CD14-positive monocyte (primary cell): Measurements from ENCODE around the gene SLC4A3. TPM values are rescaled to one million over a fixed set of nuclear protein-coding genes. Genes with fewer than 3 reads are reported as not detected.

Experiments used
- DNase-seq, 3 donors: peaks; one replicate each; pipeline ENCODE4 v3.0.0-alpha.2; 2011 to 2022
- H2AFZ ChIP-seq: 2 replicates; pipeline ENCODE4 v1.6.0; 2012; ENCODE audit warnings: mild to moderate bottlenecking, low read depth, low read length, inconsistent platforms; ENCODE audit not compliant: insufficient read depth, poor library complexity, severe bottlenecking
- H3K27ac ChIP-seq, 2 donors: 1 replicate in 1 of 2; 2 replicates in 1 of 2; pipeline ENCODE4 v1.5.1; 2012 to 2013; ENCODE audit warnings: low read length in 2 of 2, control low read depth in 1 of 2, inconsistent platforms in 1 of 2, low read depth in 1 of 2, mild to moderate bottlenecking in 1 of 2
- H3K27me3 ChIP-seq, 2 donors: one replicate each; pipeline versions ENCODE4 v1.6.0 to v1.6.1; 2011 to 2013; ENCODE audit warnings: low read length in 2 of 2; ENCODE audit not compliant: control insufficient read depth in 2 of 2, insufficient read depth in 2 of 2
- H3K36me3 ChIP-seq, 2 donors: replicated peaks in 1 of 2; 1 replicate in 1 of 2; 2 replicates in 1 of 2; pipeline versions ENCODE4 v1.5.1 to v1.6.1; 2012 to 2013; ENCODE audit warnings: low read length in 2 of 2, control low read depth in 1 of 2, inconsistent platforms in 1 of 2, mild to moderate bottlenecking in 1 of 2; ENCODE audit not compliant: insufficient read depth in 2 of 2, control insufficient read depth in 1 of 2
- H3K4me1 ChIP-seq, 2 donors: 1 replicate in 1 of 2; 2 replicates in 1 of 2; pipeline versions ENCODE4 v1.5.1 to v1.6.1; 2012 to 2013; ENCODE audit warnings: low read length in 2 of 2, control low read depth in 1 of 2, inconsistent platforms in 1 of 2, mild to moderate bottlenecking in 1 of 2, moderate library complexity in 1 of 2; ENCODE audit not compliant: insufficient read depth in 2 of 2, control insufficient read depth in 1 of 2
- H3K4me2 ChIP-seq: replicated peaks from 2 replicates; pipeline ENCODE3; 2012; ENCODE audit warnings: low read length, moderate library complexity, mild to moderate bottlenecking; ENCODE audit not compliant: poor library complexity, severe bottlenecking; ENCODE audit errors: extremely low read depth
- H3K4me3 ChIP-seq, 3 experiments: fragments of 200-600 bp in 1 of 3; sonication (generic) in 1 of 3; replicated peaks in 1 of 3; 1 replicate in 2 of 3; 2 replicates in 1 of 3; pipeline ENCODE4 v1.5.1; 2011 to 2013; ENCODE audit warnings: low read length in 3 of 3, mild to moderate bottlenecking in 3 of 3, control low read depth in 2 of 3, low read depth in 2 of 3, inconsistent platforms in 1 of 3, moderate library complexity in 1 of 3
- H3K79me2 ChIP-seq: 2 replicates; pipeline ENCODE4 v1.6.0; 2012; ENCODE audit warnings: mild to moderate bottlenecking, control low read depth, inconsistent platforms, low read length, moderate library complexity; ENCODE audit not compliant: insufficient read depth
- H3K9ac ChIP-seq: 2 replicates; pipeline ENCODE4 v1.6.0; 2017; ENCODE audit warnings: low read length, mild to moderate bottlenecking; ENCODE audit not compliant: insufficient read depth, poor library complexity, severe bottlenecking
- H3K9me3 ChIP-seq, 2 donors: replicated peaks in 1 of 2; 1 replicate in 1 of 2; 2 replicates in 1 of 2; pipeline versions ENCODE4 v1.5.1 to v1.6.1; 2012 to 2013; ENCODE audit warnings: low read length in 2 of 2, control low read depth in 1 of 2; ENCODE audit not compliant: control insufficient read depth in 1 of 2, insufficient read depth in 1 of 2
- H4K20me1 ChIP-seq: 2 replicates; pipeline ENCODE4 v1.6.0; 2012; ENCODE audit warnings: mild to moderate bottlenecking, low read length, control low read depth, moderate library complexity; ENCODE audit not compliant: insufficient read depth
- H3K27ac Mint-ChIP-seq, 7 donors: one replicate each; pipeline ENCODE4 v1.8.0; 2020; ENCODE audit warnings: mild to moderate bottlenecking in 7 of 7, mixed read lengths in 7 of 7, moderate library complexity in 6 of 7, inconsistent platforms in 2 of 7
- H3K27me3 Mint-ChIP-seq, 3 donors: one replicate each; pipeline ENCODE4 v1.8.0; 2021 to 2022; ENCODE audit warnings: low read depth in 3 of 3, mild to moderate bottlenecking in 3 of 3, mixed read lengths in 3 of 3, moderate library complexity in 3 of 3, inconsistent platforms in 1 of 3
- H3K36me3 Mint-ChIP-seq, 2 donors: one replicate each; pipeline ENCODE4 v1.8.0; 2020; ENCODE audit warnings: mixed read lengths in 2 of 2, inconsistent platforms in 1 of 2, mild to moderate bottlenecking in 1 of 2
- H3K4me1 Mint-ChIP-seq: one replicate; pipeline ENCODE4 v1.8.0; 2020; ENCODE audit warnings: mild to moderate bottlenecking, mixed read lengths
- H3K4me3 Mint-ChIP-seq, 2 donors: one replicate each; pipeline ENCODE4 v1.8.0; 2020; ENCODE audit warnings: mild to moderate bottlenecking in 2 of 2, mixed read lengths in 2 of 2, moderate library complexity in 1 of 2
- H3K9me3 Mint-ChIP-seq, 7 donors: one replicate each; pipeline ENCODE4 v1.8.0; 2020 to 2022; ENCODE audit warnings: mixed read lengths in 7 of 7, mild to moderate bottlenecking in 6 of 7, moderate library complexity in 6 of 7, inconsistent platforms in 2 of 7
- CTCF ChIP-seq: fragments of 200-600 bp; IDR thresholded peaks from one replicate; pipeline ENCODE4 v1.8.0; 2022; ENCODE audit warnings: antibody characterized with exemption, mild to moderate bottlenecking
- WGBS: methylation state at CpG from one replicate; pipeline ENCODE4 v1.1.5; 2013; ENCODE audit warnings: missing lambda C conversion rate; ENCODE audit not compliant: insufficient coverage; 5-methylcytosine and 5-hydroxymethylcytosine counted together
- intact Hi-C, 2 donors: fragments of 100-400 bp; cut with micrococcal nuclease; formaldehyde crosslinking; loops; one replicate each; pipeline versions ENCODE4 v1.15.0 to v1.15.1; 2023
- polyA plus RNA-seq, 3 donors: library from polyadenylated mRNA; depleted of rRNA in 1 of 3; unstranded in 2 of 3; stranded (reverse) in 1 of 3; fragments of 300-500 nt in 2 of 3; fragments of >200 nt in 1 of 3; fragmentation: Illumina TruSeq in 2 of 3; gene quantifications; 1 replicate in 2 of 3; 2 replicates in 1 of 3; pipeline ENCODE4 v1.2.3, GENCODE V29; 2012 to 2021

Gene SLC4A3
- polyA plus RNA-seq, 3 donors, result 0.31 TPM; not detected in 2

GRCh38 chr2:219687882-219688559 lies 60.6 kb downstream of the SLC4A3 start:
- H3K36me3 Mint-ChIP-seq, result no peaks in the 10 kb centered on the region
- Histone ChIP-seq H3K36me3 (no peaks in the 10 kb centered on the region), H2AFZ (no peak overlapping the region), H3K4me3 (no peak overlapping the region), H3K4me2 (no peak overlapping the region), H3K27me3 (peaks cover 2 to 5% of the 10 kb centered on the region in 2 donors), H3K9ac (no peak overlapping the region), H4K20me1 (no peaks in the 10 kb centered on the region), H3K4me1 (no peaks in the 10 kb centered on the region), H3K79me2 (no peaks in the 10 kb centered on the region), H3K9me3 (no peaks in the 10 kb centered on the region), H3K27ac (no peak overlapping the region)
- 90% methylated on average over 4 of the region's 19 CpGs for WGBS
- no peak for DNase-seq
- no peak overlapping the region for H3K27ac Mint-ChIP-seq
- H3K27me3 Mint-ChIP-seq, result peaks cover 20 to 35% (median 24%) of the 10 kb centered on the region in 3 donors
- H3K4me3 Mint-ChIP-seq, result no peak overlapping the region
- peaks cover 8% of the 10 kb centered on the region for H3K4me1 Mint-ChIP-seq
- intact Hi-C loops, result no loop called here
- TF ChIP-seq CTCF, result no peak
- H3K9me3 Mint-ChIP-seq, result peaks cover 0 to 2% (median 0%) of the 10 kb centered on the region in 7 donors

- H3K27me3 Mint-ChIP-seq, result peaks cover 15 to 35% (median 21%) of the 10 kb centered on the region in 3 donors
- H3K36me3 Mint-ChIP-seq, result no peaks in the 10 kb centered on the region
- Histone ChIP-seq H3K36me3 (no peaks in the 10 kb centered on the region), H3K4me2 (no peak overlapping the region), H3K27ac (no peak overlapping the region), H3K4me3 (no peak overlapping the region), H3K9ac (no peak overlapping the region), H3K27me3 (peaks cover 0 to 5% of the 10 kb centered on the region in 2 donors), H2AFZ (no peak overlapping the region), H3K9me3 (no peaks in the 10 kb centered on the region), H3K4me1 (no peaks in the 10 kb centered on the region), H3K79me2 (no peaks in the 10 kb centered on the region), H4K20me1 (no peaks in the 10 kb centered on the region)
- H3K4me1 Mint-ChIP-seq, result peaks cover 8% of the 10 kb centered on the region
- 88% methylated on average over 18 of the region's 23 CpGs for WGBS
- peaks cover 0 to 4% (median 0%) of the 10 kb centered on the region in 7 donors for H3K9me3 Mint-ChIP-seq
- no peak for DNase-seq
- intact Hi-C loops, result no loop called here
- no peak overlapping the region for H3K4me3 Mint-ChIP-seq
- peak overlapping the region in 1 of 7 donors; percentile 32 for H3K27ac Mint-ChIP-seq
- no peak for TF ChIP-seq CTCF
These were observed 61.4 kb downstream of the SLC4A3 start for GRCh38 chr2:219688560-219689445.
